SU-DHL-6 (cell line): Measurements from ENCODE around the gene HAUS5.

Experiments
- EZH2phosphoT487 ChIP-seq: fragments of 200-600 bp; sonication (generic), shearing (Covaris generic); conservative IDR thresholded peaks from 2 replicates; pipeline ENCODE4 v1.6.1; 2018; ENCODE audit warnings: mild to moderate bottlenecking, antibody characterized with exemption, low read length, moderate library complexity, mixed read lengths
- TF ChIP-seq, protein P1 (sequence below): fragments of 200-600 bp; sonication (generic); IDR thresholded peaks from one replicate; pipeline ENCODE4 v1.5.1; 2017; ENCODE audit warnings: antibody characterized with exemption, mild to moderate bottlenecking, low read length, moderate library complexity; ENCODE audit not compliant: insufficient read depth, poor library complexity, severe bottlenecking

DNA sequence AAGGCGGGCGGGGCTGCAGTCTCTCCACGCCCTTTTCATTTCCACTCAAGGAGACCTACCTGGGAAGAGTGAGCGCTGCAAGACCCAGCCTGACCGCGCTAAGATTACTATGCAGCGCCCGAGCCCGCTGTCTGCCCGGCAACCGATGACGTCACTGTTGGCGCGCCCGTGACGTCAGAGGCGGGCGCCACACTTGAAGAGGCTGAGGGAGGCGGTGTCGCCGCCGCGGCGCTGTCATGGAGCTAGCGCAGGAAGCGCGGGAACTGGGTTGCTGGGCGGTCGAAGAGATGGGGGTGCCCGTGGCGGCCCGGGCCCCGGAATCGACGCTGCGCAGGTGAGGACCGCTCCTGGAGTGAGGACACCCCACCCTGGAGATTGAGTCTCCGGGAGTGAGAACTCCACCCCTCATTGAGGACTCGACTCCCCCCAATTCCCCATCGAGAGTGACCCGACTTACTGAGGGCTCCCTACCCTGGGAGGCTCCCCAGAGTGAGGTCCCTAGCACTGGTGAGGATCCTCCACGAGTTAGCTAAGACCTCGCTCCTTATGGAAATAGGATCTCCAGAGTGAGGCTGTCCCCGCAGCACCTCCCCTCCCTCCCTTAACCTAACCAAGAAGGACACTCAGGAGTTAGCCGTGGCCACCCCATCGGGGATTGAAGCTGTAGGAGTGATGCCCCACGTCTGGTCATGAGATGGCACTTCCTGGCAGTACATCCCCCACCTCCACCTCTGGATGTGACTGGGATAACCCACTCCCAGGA is at the start of gene HAUS5:
- TF ChIP-seq, protein P1, sequence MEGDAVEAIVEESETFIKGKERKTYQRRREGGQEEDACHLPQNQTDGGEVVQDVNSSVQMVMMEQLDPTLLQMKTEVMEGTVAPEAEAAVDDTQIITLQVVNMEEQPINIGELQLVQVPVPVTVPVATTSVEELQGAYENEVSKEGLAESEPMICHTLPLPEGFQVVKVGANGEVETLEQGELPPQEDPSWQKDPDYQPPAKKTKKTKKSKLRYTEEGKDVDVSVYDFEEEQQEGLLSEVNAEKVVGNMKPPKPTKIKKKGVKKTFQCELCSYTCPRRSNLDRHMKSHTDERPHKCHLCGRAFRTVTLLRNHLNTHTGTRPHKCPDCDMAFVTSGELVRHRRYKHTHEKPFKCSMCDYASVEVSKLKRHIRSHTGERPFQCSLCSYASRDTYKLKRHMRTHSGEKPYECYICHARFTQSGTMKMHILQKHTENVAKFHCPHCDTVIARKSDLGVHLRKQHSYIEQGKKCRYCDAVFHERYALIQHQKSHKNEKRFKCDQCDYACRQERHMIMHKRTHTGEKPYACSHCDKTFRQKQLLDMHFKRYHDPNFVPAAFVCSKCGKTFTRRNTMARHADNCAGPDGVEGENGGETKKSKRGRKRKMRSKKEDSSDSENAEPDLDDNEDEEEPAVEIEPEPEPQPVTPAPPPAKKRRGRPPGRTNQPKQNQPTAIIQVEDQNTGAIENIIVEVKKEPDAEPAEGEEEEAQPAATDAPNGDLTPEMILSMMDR: no peak
- no peak for TF ChIP-seq EZH2phosphoT487
